GM19238 (cell line): Measurements from ENCODE around the gene EVA1C.
"Not testable (repeated sequence)": the region's sequence is repeated elsewhere in the genome, so short reads cannot be mapped to it uniquely, and the experiment has no call there.

ENCODE experiments used
- DNase-seq: peaks from one replicate; pipeline ENCODE4 v3.0.0; 2011; ENCODE audit warnings: low spot score; ENCODE audit not compliant: insufficient read length

Gene EVA1C

DNA sequence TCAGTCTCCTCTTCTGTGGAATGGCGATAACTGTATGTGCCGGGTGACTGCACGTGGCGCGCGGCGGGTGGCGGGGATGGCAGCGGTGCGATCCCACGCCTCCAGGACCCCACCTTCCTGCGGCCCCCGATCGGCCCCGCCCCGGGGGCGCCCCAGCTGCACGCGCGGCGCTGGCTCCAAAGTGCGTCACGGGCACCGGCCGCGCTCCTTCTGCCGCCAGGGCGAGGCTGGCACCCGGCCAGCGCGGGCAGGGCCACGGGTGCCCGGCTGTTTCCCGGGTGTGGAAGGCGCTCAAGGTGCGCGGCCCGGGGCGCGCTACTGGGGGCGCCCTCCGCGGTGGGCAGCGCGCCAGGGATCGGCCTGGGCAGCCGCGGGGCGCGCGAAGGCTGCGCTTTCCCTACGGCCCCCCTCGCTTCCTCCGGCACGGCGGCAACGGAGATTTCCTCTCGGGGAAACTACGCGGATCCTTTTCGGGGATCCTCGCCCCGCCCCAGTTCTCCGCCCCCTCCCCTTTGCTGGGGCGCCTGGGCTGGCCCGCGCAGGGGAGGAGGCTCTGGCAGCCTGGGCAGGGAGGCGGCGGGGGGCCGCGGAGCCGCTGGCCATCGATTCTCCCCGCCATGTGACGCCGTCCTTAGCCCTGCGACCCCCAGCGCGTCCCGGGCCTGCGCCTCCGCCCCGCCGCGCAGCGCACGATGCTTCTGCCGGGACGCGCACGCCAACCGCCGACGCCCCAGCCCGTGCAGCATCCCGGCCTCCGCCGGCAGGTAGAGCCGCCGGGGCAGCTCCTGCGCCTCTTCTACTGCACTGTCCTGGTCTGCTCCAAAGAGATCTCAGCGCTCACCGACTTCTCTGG is at the start of gene EVA1C:
Gene EVA1C, plus strand, starts transcription at position 545 of the 853 bp plus-strand sequence. Its CDS starts 148 bp downstream, at position 693.
- no peak for DNase-seq

DNA sequence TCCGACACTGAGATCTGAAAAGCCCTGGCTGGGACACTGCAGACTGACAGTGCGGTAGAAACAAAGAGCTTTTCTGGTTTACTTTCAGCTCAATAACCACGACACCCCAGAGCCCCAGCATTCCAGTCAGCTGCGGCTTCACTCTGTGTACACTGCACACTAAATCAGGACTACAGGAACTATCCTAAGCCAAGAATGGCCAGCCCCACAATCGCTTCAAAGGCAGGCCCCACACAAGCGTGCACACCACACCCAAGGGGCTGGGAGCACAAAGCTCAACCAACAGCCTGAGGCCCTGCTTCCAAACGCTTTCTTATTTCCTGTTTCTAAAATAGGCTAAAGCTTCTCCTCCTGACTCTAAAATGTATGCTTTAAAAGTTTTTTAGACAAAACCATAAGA is 48.1 kb upstream of the EVA1C start:
- no peak for DNase-seq

DNA sequence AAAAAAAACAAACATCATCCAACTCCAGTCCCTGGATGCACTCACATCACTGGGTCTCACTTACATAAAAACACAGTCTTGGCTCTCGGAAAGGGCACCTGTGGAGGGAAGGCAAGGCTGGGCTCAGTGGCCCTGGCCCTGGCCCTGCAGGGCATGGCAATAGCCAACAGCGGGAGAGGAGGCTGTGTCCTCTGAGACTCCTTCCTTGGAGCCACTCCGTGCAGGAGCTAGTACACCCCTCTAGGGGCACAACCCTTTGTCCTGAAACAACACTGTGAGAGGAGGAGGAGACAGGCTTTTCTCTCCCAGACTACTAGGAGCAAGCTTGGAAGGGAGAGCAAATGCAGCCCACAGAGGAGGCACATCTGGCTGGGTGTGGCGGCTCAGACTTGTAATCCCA is 47.7 kb upstream of the EVA1C start:
- DNase-seq: no peak

GRCh38 chr21:32366191-32366590 is 46.3 kb upstream of the EVA1C start:
- DNase-seq: no peak

DNA sequence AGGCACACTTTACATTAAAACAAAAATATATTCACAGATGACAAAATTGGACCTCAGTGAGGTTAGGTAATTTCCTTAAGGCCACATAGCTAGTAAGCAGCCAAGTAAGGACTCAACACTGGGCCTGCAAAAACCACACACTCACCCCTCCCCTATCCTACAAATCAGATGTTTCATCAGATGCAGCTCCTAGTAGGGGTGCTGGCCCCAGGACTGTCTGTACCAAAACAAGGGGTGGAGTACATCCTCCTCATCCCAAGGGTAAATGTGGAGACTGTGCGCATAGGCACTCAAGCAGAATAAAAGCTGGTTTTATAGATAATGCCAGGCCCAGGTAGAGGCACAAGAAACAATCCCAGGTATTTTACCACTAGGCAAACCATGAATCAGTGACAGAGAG is 45.3 kb upstream of the EVA1C start:
- DNase-seq: no peak

DNA sequence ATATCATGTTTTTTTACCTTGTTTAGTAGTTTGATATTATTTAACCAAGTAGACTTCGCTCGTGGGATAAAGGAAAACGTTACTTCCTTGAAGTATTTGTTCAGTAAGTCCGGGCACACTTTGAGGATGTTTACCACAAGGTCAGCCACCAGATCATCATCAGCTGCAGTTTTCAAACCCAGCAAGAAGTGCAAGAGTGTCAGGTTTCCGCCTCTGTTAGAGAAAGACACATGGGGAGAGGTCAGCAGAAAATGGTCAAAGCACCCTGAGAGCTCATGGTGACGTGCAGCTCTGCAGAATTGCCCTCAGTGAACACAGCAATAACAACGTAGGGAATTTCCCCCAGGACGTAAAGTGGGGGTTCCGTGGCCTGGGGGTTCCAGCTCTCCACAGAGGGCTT is 44.1 kb upstream of the EVA1C start:
- no peak for DNase-seq

DNA sequence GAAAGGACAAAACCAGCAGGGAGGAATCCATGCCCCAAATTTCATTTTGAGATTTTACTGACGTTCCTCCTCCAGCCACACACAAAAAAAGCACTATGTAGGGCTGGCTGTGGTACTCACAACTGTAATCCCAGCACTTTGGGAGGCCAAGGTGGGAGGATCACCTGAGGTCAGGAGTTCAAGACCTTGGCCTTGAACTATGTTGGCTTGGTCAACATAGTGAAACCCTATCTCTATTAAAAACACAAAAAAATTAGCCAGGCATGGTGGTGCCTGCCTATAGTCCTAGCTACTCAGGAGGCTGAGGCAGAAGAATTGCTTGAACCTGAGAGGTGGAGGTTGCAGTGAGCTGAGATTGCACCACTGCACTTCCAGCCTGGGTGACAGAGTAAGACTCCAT is 43.5 kb upstream of the EVA1C start:
- not testable (repeated sequence) for DNase-seq

- no peak for DNase-seq
Observed at GRCh38 chr21:32370998-32371766, 41.3 kb upstream of the EVA1C start.

- DNase-seq: no peak
Observed at GRCh38 chr21:32371913-32372314, 40.6 kb upstream of the EVA1C start.

- no peak for DNase-seq
Observed at GRCh38 chr21:32372755-32373154, 39.8 kb upstream of the EVA1C start.

GRCh38 chr21:32377506-32377905 is 35.0 kb upstream of the EVA1C start:
- no peak for DNase-seq

DNA sequence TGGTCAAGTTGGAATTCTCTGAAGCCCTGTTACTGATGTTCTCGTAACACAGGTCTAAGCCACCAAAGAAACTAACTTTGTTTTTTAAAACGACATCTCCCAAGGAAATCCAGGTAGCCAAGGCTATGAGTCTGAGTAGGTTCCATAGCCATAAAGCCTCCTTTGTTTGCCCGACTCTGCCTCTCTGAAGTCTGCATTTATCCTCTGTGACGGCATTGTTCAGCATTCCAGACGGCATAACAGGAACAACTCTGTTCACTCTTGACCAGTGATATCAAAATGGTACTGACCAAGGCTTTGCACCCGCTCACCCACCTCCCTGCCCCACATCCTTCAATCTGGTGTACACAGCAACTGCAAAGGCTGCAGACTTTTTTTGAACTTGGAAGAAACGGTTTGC is 34.5 kb upstream of the EVA1C start:
- no peak for DNase-seq

DNA sequence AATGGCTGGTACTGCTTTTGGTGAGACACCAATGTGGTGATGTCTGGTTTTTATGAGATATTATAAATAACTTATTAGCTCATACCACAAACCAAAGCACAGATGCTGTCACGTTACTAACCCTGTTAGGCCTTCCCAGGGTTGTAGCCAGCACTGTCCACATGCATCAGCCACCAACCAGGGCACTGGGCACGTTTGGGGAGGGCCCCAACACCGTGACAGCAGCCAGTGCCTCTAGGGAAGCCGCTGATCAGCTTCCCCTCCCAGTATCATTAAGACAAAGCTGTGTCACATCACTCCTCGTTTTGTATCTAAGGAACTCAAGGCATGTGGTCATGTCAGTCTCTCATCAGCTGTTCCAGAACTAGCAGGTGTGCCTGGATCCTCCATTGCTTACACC is 33.5 kb upstream of the EVA1C start:
- DNase-seq: no peak

DNA sequence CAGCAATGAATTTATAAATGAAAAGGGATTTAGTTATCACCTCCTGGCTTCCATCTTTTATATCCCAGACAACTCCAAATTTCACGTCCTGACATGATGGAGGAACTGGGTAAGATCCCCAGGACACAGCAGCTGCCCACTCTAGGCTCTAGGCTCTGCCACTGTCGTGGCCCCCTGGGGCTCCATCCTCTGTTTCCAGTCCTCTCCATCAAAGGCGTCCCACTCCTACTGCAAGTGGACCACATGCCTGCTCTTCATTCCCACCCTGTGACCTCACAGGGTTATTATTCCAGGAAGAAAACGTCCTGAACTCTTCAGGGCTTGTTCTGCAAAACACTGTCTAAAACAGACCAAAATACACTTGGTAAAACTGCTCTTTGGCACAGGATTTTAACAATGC is 31.6 kb upstream of the EVA1C start:
- DNase-seq: no peak

- DNase-seq: no peak
Observed at GRCh38 chr21:32381571-32381970, 30.9 kb upstream of the EVA1C start.

DNA sequence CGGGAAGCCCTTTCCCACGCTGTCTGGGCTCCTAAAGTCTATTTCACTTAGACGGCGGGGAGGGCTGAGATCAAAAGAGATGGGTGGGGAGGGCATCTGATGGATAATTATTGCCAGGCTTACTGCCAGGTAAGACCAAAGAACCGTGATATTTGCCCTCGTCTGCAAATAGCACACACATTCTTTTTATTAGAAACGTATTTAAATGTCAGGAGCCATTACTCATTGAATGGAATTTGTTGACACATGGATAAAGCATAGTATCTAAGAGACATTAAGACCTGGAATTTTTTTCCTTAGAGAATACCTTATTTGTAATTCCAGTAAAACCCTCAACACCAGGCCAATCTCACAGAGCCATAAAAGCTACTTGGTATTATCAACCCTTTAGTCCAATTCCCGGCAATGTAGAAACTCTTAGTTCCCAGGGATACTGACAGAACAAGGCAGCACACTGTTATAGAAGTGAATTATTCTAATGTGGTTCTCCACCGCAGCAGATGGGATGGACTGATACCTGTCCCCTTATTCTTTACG is 30.3 kb upstream of the EVA1C start:
- DNase-seq: no peak

DNA sequence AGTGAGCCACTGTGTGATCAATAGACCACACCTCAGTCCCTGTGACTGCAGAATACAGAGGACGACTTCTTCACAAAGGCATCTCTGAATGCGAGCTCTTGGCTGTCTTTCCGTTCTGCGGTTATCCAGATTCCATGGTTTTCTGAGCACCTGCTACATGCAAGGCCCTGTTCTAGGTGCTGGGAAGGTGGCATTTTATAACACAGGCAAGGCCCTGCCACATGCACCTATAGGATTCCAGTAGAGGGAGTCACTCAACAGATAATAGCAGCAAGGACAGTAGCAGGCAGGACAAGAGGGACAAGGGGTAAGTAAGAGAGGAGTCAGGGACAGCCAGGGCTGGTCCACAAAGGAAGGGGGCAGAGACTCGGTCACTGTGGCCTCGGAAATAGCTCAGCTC is 28.7 kb upstream of the EVA1C start:
- DNase-seq: no peak

GRCh38 chr21:32386195-32386870 is 26.2 kb upstream of the EVA1C start:
- DNase-seq: no peak

DNA sequence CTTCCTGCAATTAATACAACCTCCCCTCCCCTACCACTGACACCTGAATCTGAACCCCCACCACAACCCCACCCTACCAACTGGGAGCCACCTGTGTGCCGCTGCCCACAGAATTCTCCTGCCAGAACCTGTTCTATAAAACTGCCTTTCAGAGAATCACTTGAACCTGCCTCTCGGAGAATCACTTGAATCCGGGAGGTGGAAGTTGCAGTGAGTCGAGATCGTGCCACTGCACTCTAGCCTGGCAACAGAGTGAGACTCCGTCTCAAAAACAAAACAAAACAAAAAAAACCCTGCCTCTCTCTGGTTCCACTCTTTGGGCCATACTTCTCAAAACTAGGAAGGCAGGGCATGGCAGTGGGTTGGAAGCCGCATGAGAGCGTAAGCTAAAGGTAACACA is 25.4 kb upstream of the EVA1C start:
- DNase-seq: no peak

GRCh38 chr21:32388306-32388705 is 24.2 kb upstream of the EVA1C start:
- no peak for DNase-seq

GRCh38 chr21:32389337-32390015 is 23.0 kb upstream of the EVA1C start:
- DNase-seq: no peak
